OCI-M2 (cell line): ENCODE measurements around the gene RNF182.
"Not testable (repeated sequence)": the region's sequence is repeated elsewhere in the genome, so short reads cannot be mapped to it uniquely, and the experiment has no call there.

ENCODE experiments used
- DNase-seq: peaks from one replicate; lab custom pipeline; 2025; ENCODE audit not compliant: unreplicated experiment; lab: John Stamatoyannopoulos, UW

Gene RNF182

DNA sequence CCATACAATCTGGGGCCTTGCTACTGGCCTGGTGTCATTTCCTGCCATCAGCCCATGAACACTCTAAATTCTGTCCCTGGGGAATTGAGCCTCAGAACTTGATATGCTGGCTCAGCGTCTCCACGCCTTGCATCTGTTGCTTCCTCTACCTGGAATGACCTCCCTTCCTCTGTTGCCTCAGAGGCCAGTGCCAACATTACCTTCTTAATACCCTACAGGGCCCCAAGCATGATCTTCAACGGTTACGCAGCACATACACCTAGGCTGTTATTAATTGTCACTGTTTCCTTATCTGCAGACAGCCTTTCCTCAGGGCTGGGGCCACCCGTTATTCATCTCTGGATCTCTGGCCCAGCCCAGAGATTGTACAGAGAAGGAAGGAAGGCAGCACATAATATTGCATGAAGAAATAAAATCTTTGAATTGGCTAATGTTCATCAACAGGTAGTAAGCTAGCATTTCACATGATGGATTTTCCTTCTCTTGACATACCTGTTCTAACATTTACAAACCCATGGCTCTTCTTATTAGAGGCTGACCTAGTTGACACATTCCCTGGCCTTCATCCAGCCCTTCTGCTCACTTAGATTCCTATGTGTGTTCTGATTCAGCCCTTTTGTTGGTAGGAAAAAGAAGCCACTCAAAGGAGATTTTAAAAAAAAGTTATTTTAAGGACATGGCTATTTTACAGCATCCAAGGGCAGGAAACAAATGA lies 8.4 kb upstream of the RNF182 start:
- no peak for DNase-seq

DNA sequence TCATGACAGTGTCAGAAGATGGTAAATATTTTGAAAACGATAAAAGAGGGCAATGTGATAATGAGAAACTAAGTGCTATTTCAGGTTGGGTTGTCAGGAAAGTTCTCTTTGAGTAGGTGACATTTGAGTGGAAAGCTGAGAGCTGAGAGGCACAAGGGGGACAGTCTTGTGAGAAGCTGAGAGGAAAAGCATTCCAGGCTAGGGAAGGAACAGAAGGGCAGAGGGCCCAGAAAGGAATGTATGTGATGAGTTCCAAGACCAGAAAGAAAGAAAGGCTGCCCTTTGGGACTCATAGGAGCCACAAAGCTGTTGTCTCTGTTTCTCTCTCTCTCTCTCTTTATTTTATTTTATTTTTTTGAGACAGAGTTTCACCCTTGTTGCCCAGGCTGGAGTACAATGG lies 7.6 kb upstream of the RNF182 start:
- DNase-seq = no peak

DNA sequence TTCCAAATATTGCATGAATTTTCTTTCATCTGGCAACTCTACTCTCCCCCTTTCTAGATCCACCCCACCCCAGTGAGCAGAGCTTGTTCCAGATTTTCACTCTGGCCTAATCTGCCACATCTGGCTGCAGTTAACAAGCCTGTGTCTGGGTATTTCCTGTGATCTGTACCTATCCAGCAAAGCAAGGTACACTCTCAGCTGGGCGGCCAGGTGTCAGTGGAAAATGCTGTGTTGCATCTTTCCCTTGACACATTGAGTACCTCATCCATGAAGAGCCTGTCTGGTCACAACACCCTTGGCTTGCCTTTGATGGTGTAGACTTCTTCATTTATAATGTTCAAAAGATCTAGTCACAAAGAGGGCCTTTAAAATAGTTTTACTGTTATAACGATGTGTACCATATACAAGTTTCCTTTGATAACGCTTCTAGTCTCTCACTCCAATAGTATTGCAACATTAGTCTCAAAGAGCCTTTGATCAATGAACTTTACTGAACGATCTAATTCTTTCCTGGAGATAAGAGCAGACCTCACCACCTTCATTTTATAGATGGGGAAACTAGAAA lies 6.0 kb upstream of the RNF182 start:
- DNase-seq = no peak

DNA sequence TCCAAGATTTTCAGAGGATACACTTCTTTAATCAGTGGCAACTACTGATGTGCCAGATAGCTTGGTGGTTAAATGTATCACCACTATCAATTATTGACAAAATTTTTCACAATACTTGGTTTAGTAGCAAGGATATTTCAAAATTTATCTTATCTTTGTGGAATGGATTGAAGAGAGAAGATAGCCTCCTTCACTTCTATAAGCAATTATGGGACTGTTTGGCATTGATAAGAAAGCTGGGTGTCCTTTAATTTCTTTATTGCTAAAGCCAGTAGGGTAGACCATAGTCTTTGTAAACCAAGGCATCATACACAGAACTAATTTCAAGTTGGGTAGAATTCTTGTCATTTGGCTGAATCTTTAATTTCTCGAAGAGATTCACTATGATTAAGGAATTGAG lies 4.9 kb upstream of the RNF182 start:
- no peak for DNase-seq

DNA sequence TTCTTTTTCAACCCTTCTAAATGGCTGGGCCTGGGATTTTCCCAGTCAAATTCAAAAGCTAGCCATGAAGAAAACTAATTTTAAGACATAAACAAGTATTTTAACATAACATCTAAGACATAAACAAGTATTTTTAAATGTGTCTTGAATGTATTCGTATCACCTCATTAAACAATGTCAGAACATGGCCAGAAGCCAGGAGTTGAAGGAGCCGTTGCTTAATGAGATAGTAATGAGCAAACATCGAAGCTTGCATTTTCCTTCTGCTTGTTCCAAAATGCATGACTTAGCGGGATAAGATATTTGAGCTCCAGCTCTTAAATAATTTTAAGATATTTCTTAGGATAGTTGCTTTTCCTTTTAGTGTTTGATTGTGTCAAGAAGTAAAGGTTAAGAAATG lies 4.2 kb upstream of the RNF182 start:
- DNase-seq = no peak

DNA sequence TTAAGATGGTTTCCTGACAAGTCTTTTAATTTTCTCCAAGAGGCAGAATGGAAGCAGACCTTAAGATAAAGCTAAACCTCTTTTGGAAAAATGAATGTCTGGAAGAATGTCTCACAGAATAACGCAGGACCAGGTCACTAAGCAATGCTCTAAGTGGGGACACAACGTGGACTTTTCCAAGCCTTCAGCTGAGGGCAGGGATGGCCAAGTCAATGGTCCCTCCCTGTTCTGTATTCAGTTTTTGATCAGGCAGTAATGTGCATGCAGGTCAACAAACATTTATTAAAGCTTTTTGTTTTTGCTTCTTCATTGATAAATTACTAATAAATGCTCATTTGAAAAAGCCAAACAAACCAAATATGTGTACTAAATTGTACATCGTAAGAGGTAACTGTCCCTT lies 2.0 kb upstream of the RNF182 start:
- DNase-seq = no peak

DNA sequence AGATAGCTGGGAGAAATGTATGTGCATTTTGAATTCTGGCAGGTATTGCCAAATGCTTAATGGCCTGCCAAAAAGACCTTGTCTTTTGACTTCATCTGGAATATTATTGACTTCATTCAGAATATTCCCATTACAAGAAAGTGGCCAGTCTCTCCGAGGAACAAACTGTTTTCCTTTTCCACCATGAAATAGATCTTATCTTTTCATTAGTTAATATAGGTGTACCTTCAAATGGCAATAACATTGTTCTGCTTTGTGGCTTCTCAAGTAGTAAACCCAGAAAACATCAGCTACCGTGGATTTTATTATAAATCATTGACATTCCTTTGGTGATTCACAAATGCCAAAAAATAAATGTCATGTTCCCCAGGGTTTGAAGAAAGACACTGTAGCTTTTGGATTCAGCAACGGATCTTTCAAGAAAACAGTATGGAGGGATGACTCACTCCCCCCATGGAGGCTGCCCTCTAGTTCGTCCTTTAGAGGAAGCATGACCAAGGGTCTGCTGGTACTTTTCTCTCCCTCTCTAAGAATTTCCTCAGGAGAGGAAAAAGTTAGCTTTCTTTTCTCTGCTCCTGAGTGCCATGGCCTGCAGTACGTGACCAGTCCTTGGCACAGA lies 1.1 kb upstream of the RNF182 start:
- DNase-seq = no peak

DNA sequence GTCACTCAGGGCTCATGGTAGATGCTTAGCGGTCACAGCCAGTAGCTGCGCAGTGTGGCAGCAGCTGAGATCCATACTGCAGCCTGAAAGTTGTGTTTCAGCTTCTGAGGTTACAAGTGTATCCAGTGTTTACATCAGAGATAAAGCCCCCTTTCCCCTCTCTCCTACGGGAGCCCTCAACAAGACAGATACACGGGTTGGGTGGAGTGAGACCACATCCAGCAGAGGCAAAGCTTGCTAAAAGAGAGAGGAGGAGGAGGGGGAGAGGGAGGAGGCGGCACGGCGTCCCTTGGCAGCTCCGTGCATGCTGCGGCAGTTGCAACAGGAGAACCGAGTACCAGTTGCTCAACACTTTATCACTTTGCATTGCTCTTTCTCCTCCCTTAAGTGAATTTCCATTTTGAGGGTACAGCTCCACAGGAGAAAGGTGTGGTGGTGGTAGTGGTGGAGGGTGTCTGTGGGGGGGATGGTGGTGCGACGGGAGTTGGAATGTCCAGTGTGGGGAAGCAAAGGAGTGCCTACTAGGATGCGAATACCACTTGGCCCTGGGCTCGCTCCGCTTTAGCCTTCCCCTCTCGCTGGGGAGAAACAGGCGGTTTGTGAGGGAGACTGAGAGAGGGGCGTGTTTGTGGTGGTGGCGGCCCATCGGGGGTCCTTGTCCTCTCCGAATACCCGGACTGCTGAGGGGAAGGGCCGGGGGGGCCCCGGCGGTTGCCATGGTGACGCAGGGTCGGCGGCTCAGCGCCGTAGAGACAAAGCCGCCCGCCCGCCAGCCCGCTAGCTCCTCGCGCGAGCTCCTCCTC lies 405 bp upstream of the RNF182 start:
- DNase-seq = no peak

DNA sequence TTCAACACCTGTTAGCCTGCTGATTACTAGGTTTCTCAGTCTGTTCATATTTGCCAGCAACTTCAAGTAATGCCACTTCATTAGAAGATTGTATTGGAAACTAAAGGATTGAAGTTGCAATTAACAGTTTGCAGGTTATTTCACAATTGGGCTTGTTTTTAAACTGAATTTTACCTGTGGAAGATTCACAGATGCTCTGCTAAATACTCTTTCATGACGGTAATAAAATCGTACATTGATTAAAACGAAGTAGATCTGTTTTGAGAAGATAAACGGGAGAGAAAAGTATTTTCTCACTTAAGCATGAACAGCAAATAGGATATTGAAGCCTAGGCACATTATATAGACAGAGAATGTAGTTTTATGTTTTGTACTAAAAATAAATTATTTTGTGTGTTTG lies 1.6 kb downstream of the RNF182 start:
- DNase-seq = no peak

DNA sequence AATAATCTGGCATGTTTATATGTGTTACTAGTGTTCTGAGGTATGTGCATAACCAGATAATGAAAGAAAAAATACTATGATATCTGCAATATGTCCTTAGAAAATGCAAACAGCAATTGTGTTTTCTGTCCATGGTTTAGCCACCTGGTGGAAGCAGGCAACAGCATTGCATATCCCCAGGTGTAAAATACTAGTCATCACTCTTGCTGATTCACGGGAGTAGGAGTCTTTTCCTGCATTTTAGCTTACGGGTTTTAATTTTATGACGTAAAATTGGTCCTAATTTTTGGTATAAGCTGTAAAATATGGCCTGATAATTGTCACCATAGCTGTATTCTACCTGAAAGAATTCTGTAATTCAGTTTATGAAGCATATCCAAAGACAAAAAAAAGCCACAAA lies 2.5 kb downstream of the RNF182 start:
- DNase-seq = no peak

DNA sequence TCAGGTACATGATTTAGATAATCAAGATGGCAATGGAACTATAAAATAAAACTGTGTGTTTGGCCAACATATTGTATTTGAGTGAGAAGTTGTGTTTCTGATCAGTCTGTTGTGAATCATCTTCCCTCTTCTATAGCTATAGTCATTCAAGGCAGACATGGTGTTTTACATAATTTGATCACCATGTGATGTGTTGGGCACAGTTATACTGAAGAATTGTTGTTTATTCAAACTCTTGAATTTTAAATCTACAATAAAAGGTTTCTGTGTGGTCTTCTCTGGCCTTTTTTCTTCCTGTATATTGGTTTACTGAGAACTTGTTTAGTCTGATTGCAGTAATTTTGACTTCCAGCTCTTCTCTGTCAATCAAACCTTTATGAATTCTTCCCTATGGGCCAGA lies 4.4 kb downstream of the RNF182 start:
- DNase-seq = no peak

DNA sequence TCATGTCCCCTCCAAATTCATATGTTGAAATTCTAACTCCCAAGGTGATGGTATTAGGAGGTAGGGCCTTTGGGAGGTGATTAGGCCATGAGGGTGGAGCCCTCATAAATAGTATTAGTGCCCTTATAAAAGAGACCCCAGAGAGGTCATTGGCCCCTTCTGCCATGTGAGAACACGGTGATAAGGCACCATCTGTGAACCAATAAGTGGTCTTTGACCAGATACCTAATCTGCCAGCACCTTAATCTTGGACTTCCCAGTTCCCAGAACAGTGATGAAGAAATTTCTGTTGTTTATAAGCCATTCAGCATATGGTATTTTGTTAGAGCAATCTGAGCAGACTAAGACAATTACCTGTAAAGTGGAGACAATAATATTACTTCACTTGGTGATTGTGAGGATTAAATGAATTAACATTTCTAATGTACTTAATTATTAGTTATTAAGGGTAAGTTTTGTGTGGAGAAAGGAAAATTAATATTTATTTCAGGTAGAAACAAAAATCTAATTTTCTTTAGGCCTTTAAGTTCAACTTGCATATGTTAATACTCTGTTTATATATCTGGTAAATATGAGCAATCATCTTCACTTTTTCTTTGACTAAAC lies 7.1 kb downstream of the RNF182 start:
- DNase-seq = no peak

DNA sequence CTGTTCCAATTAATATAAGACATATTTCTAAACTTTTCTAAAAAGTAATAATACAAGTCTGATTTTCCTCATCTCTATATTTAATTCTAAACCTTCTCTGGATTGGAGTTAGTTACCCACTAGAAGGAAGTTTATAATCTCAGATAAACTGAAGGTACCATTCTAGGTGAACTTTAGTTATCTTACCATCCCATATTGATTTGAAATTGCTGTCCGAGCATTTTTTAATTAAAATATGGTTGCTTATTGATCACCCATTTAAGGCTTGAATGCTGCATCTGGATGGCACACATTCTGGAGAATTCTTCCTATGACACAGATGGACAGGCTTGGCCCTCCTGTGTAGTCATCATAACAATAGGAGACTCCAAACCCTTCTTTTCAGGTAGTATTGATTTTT lies 8.0 kb downstream of the RNF182 start:
- DNase-seq = no peak

DNA sequence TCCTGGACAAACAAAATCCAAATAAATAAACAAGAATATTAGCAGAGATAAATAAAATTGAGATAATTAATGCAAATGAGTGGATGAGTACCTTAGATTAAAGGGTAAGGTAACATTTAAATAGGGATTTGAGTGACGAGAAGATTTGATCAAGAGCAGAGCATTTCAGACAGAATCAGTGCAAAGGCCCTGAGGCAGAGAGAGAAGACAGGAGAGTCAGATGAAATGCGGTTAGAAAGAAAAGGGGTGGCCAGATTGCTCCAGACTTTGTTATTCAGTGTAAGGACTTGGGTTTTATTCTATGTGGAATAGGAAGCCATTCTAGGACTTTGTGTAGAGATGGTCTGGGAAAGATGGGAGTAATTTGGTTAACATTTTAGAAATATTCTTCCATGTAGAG lies 10.0 kb downstream of the RNF182 start:
- no peak for DNase-seq

DNA sequence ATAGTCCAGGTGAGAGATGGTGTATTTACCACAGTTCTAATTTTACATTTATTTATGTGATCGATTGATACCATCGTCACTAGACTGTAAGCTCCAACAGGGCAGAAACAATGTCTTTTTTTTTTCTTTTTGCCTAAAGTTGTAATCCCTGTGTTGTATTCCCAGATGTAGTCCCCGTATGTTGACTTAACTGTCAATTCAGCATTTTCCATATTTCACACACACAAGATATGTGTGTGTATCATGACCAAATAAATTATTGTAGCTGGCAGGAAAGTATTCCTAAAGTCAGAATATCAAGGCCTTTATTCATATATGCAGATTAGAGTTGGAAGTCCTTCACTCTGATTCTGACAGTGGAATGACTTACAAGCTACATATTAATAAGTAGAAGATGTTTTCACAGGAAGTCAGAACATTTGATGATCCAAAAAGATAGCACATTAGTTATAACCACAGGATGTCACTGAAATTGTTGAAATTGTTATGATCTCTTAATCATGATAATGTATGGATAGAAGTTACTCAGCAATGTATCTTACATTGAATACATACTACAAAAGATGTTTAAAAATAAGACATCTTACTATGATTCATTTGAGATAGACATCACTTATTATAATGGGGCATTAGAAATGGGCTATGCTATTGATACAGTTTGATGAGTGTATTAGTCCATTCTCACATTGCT lies 10.6 kb downstream of the RNF182 start:
- DNase-seq = no peak

DNA sequence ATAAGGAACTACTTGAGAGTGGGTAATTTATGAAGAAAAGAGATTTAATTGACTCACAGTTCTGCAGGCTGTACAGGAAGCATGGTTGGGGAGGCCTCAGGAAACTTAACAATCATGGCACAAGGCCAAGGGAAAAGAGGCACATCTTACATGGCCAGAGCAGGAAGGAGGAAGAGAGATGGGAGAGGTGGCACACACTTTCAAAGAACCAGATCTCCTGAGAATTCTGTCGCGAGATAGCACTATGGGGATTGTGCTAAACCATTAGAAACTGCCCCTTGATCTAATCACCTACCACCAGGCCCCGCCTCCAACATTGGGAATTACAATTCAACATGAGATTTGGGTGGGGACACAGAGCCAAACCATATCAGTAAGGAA lies 11.1 kb downstream of the RNF182 start:
- DNase-seq = not testable (repeated sequence)

DNA sequence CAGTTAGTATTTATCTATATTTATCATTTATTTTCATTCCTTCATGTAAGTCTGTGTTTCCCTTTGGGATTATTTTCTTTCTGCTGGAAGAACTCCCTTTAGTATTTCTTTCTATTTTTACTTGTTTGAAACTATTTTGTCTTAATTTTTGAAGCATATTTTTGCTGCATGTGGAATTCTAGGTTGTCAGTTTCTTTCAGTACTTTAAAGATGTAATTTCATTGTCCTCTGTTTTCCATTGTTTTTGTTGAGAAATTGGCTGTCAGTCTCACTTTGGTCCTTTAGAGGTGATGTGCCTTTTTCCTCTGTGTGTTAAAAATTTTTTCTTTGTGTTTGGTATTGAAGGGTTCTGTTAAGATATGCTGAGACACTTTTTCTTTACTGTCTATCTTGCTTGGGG lies 17.1 kb downstream of the RNF182 start:
- no peak for DNase-seq

DNA sequence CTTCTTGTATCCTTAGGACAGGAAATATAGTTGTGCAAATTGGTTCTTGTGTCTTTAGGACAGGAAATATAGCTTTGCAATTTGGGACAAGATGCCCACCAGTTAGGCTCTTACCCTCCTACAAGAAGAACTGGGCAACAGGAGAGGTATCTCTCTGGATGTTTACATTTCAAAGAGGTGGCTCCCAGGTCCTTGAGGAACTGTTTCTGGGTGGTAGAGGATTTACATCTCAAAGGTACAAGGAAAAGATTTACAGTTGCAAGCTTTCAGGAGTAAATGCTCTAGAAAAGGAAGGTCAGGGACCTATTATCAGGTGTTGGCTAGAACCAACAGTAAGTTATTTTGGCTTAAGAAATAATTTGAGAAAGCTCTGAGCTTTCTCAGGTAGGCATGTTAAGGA lies 19.2 kb downstream of the RNF182 start:
- DNase-seq = no peak

DNA sequence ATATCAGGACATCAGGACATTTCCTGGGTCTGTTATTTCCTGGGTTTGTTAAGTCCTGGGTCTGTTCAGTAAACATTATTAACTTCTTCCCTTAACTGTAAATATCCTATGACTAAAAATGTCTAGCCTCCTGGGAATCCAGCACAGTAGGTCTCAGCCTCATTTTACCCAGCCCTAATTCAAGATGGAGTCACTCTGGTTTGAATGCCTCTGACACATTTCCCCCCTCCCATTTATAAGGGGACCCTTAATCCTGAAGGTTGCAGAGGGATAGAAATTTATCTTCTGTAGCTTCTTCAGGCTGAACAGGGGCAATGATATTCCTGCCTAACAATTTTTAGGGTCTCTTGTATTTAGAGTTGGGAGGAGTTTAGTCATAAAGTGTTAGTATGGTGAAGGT lies 21.8 kb downstream of the RNF182 start:
- no peak for DNase-seq

DNA sequence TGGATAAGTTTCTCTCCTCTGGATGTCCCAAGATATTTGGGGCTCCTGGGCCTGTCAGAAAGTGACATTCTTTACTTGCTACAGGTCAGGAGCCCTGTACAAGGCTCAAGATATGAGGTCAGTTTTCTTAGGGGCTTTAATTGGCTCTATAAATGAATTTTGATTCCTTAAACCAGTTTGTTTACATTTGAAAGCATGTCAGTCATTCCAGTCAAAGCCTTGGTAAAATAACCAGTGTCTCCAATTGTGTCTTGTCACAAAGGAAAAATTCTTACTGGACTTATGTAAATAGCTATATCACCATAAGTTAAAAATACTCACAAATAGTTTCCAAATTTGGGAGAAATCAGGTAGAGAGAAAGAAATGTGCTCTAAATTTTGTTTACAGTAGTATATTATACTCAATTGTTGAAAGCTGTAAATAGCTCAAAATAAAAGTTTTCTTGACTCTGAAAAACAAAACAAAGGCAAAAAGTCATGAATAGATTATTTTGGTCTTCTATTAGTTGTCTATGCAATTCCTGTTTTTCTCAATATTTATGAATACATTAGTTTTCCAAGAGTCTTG lies 22.9 kb downstream of the RNF182 start:
- no peak for DNase-seq

DNA sequence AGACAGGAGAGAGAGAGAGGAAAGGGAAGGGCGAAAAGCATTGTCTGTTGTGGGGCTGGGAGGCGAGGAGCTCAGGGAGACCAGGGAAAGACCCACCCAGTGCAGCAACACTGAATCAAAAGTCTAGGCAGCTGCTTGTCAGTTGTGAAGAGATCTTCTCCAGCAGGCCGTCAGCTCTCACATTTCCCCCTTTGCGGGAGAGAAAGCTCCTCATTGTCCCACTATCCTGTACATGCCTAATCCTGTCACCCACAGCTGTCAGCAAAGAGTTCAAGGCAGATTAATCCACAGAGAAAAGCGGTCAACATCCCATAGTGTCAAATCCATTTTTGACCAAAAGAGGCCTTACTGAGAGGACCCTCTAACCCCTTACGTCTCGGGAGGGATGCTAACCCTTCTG lies 27.3 kb downstream of the RNF182 start:
- no peak for DNase-seq
